Measurements from ENCODE around the gene C19orf53.
A peak's percentile ranks its signal among the peaks of the same experiment; 100 is the strongest.

C19orf53 gene

DNA sequence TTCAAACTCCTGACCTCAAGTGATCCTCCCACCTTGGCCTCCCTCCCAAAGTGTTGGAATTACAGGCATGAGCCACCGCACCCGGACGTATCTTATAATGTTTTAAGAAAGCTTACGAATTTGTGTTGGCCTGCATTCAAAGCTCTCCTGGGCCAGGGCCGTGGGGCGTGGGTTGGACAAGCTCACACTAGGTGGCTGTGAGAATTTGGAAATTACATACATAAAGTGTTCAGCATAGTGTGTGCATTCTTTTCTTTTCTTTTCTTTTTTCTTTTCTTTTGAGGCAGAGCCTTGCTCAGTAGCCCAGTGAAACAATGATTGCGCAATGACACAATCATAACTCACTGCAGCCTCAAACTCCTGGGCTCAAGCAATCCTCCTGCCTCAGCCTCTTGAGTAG lies 23.6 kb downstream of the C19orf53 start:
- ChIA-PET CTCF (interaction anchor here (0.6 to 2.4 kb wide), 3 partner anchors 16 to 210 kb away, joined by 3 to 7 read pairs (median 4); no protein-coding TSS in a partner anchor), POLR2A (ENCODE audit: low non-redundant PET) (no interaction called here)
- DNase-seq (ENCODE audit: low spot score) = no peak
- H3K27ac ChIP-seq = peak overlapping the region; percentile 93
- TF ChIP-seq, protein P1, sequence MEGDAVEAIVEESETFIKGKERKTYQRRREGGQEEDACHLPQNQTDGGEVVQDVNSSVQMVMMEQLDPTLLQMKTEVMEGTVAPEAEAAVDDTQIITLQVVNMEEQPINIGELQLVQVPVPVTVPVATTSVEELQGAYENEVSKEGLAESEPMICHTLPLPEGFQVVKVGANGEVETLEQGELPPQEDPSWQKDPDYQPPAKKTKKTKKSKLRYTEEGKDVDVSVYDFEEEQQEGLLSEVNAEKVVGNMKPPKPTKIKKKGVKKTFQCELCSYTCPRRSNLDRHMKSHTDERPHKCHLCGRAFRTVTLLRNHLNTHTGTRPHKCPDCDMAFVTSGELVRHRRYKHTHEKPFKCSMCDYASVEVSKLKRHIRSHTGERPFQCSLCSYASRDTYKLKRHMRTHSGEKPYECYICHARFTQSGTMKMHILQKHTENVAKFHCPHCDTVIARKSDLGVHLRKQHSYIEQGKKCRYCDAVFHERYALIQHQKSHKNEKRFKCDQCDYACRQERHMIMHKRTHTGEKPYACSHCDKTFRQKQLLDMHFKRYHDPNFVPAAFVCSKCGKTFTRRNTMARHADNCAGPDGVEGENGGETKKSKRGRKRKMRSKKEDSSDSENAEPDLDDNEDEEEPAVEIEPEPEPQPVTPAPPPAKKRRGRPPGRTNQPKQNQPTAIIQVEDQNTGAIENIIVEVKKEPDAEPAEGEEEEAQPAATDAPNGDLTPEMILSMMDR (conservative IDR thresholded peaks at IDR 0.05; ENCODE audit: low read depth) = no peak

DNA sequence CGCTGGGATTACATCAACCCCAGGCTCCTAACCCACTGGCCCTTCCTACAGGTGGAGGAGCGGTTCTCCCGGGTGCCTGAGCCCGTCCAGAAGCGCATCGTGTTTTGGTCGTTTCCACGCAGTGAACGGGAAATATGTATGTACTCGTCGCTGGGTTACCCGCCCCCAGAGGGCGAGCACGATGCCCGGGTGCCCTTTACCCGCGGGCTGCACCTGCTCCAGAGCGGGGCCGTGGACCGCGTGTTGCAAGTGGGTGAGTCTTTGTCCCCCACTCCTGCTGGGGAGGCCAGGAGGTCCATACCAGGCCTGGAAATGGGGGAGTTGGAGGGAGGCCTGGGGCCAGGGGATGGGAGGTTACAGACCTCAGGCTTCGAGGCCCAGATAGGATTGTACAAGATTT lies 25.4 kb downstream of the C19orf53 start:
- DNase-seq (ENCODE audit: low spot score) = no peak
- POLR2A ChIA-PET (ENCODE audit: low non-redundant PET) = no interaction called here
- TF ChIP-seq, protein P1 (conservative IDR thresholded peaks at IDR 0.05; ENCODE audit: low read depth) = no peak
- CTCF ChIA-PET = interaction anchor here (0.9 kb wide), 1 partner anchor 199 kb away, joined by 5 read pairs; no protein-coding TSS in a partner anchor
- peak overlapping the region; percentile 93 for H3K27ac ChIP-seq

DNA sequence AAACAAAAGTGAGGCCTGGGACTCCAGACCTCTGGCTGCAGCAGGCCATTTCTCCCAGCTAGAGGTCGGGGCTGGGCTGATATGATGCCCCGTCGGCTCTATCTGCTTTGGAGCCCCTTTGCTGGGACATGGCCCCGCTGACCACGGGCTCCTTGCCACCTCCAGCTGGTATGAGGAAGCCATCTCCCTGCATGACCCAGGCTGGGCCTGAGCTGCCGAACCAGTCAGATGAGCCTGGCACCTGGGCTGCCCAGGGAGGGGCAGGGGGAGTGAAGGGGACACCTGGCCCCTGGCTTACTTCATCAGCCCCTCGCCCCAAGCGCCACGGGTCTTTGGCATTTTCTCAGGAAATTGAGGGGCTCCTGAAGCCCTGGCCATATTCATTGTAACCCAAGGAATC lies 28.8 kb downstream of the C19orf53 start:
- ChIA-PET CTCF (interaction anchor here (0.7 kb wide), 1 partner anchor 66 kb away, joined by 4 read pairs; no protein-coding TSS in a partner anchor), POLR2A (ENCODE audit: low non-redundant PET) (no interaction called here)
- H3K27ac ChIP-seq = peak overlapping the region; percentile 70
- TF ChIP-seq, protein P1 (conservative IDR thresholded peaks at IDR 0.05; ENCODE audit: low read depth) = no peak
- DNase-seq (ENCODE audit: low spot score) = no peak

DNA sequence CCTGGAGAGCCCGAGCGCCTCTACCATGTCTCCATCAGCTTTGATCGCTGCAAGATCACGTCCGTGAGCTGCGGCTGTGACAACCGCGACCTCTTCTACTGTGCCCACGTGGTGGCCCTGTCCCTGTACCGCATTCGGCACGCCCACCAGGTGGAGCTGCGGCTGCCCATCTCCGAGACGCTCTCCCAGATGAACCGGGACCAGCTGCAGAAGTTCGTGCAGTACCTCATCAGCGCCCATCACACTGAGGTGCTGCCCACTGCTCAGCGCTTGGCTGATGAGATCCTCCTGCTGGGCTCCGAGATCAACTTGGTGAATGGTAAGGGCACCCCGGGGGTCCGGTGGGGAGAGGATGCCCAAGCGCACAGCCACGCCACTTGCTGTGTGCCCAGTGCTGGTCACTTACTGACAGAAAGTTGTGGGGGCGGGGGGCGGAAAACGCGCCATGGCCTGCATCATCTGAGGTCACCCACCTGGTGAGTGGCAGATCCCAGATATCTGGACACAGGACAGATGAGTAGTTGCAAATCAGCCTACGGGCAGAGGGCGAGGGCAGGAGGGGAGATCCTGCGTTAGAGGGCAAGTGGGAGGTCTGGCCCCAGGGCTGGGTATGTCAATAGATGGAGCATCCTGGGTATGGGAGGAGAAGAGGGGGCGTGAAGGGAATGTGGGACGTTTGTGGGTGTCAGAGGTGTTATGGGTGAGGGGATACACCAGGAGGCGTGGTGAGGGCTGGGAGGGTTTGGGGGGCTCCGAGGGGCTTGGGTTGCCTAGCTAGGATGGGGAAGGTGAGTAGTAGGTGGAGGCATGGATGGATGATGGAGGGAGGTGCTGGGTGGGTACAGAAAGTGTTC lies 30.8 kb downstream of the C19orf53 start:
- ChIA-PET POLR2A (ENCODE audit: low non-redundant PET) (no interaction called here), CTCF (interaction anchor here (0.5 kb wide), 1 partner anchor 79 kb away, joined by 3 read pairs; no protein-coding TSS in a partner anchor)
- H3K27ac ChIP-seq = peak overlapping the region; percentile 70
- no peak for DNase-seq (ENCODE audit: low spot score)
- TF ChIP-seq, protein P1 (conservative IDR thresholded peaks at IDR 0.05; ENCODE audit: low read depth) = no peak

DNA sequence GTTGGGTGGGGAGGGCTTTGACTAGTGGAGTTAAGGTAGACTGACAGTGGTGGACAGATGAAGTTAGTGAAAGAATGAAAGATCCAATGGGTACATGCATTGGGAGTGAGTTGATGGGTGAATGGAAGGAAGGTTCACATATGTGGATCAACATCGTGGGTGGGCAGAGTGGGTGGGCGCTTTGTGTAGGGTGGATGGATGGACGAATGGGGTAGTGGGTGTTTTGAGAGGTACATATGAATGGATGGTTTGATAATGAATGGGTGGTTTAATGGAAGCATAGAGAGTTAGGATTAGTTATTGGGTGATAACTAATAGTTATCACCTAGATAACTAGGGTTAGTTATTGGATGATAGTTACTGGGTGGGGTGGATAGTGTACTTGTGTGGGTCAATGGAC lies 32.5 kb downstream of the C19orf53 start:
- no peak for DNase-seq (ENCODE audit: low spot score)
- H3K27ac ChIP-seq = no peak overlapping the region
- CTCF ChIA-PET = interaction anchor here (0.6 kb wide), 1 partner anchor 575 kb away, joined by 4 read pairs; no protein-coding TSS in a partner anchor
- POLR2A ChIA-PET (ENCODE audit: low non-redundant PET) = interaction anchor here (1.1 kb wide), 1 partner anchor 29 kb away, joined by 11 read pairs; no protein-coding TSS in a partner anchor
- TF ChIP-seq, protein P1 (conservative IDR thresholded peaks at IDR 0.05; ENCODE audit: low read depth) = no peak

DNA sequence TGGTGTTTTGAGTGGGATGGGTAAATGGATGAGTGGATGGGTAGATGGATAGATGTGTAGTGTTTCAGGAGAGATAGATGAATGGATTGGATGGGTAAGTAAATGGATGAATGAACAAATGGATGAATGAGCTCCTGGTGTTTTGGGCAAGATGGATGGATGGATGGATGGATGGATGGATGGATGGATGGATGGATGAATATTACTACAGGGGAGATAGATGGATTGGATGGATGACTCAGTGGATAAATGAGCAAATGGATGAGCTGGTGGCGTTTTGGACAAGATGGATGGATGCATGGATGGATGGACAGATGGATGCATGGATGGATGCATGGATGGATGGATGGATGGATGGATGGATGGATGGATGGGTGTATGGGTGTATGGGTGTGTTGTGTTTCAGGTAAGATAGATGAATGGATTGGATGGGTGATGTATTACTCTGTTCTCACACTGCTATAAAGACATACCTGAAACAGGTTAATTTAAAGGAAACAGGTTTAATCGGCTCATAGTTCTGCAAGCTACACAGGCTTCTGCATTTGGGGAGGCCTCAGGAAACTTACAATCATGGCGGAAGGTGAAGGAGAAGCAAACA lies 33.3 kb downstream of the C19orf53 start:
- POLR2A ChIA-PET (ENCODE audit: low non-redundant PET) = interaction anchor here (1.1 kb wide), 1 partner anchor 34 kb away, joined by 3 read pairs; no protein-coding TSS in a partner anchor
- CTCF ChIA-PET = interaction anchor here (0.6 kb wide), 1 partner anchor 9 kb away, joined by 3 read pairs; no protein-coding TSS in a partner anchor
- TF ChIP-seq, protein P1 (conservative IDR thresholded peaks at IDR 0.05; ENCODE audit: low read depth) = no peak
- no peak for DNase-seq (ENCODE audit: low spot score)
- no peak overlapping the region for H3K27ac ChIP-seq

Measured in RWPE1 (cell line).